Pulmonary artery endothelial cell (primary cell): ENCODE data around the gene PAPPA2. TPM values are rescaled to one million over a fixed set of nuclear protein-coding genes. Genes with fewer than 3 reads are reported as not detected.

Source experiments
- DNase-seq: peaks from one replicate; pipeline ENCODE4 v3.0.0-alpha.2; 2011; ENCODE audit warnings: low read depth, low spot score
- total RNA-seq: library from RNA; depleted of rRNA; stranded (reverse); fragments of >200 nt; gene quantifications from 2 replicates; pipeline ENCODE4 v1.2.3, GENCODE V29; 2014

Gene PAPPA2
- total RNA-seq, 1 donor from 2014 or later, result 0.40 TPM

DNA sequence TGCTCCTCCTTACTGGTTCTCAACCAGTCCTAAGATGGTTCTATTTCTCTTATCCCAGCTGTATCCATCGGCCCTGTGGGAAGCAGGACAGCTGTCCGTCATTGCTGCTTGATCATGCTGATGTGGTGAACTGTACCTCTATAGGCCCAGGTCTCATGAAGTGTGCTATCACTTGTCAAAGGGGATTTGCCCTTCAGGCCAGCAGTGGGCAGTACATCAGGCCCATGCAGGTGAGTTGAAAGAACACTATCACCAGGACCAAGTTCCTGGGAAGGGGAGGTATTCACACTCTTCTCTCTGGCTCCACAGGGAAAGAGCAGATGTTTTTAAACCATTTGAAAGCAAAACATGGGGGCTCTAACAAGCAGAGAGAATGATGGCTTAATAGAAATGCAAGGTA is 302.6 kb downstream of the PAPPA2 start:
- no peak for DNase-seq

DNA sequence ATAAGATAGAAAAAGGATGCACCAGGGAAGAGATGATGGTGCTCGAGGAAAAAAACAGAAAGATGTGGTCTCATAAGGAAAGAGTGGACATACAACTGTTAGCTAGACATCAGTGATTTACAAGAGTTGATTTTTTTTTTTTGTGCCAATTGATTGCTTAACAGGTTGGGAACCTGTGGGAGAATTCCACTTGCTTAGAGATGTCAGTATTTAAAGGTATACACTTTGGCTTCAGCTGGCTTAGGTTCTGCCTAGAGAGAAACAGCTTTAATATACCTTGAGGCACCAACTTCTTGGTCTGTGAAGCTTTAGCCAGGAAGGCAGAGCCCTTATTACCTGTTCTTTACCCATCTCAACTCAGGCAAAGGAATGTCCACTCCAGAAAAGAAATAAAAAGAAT is 303.8 kb downstream of the PAPPA2 start:
- no peak for DNase-seq

DNA sequence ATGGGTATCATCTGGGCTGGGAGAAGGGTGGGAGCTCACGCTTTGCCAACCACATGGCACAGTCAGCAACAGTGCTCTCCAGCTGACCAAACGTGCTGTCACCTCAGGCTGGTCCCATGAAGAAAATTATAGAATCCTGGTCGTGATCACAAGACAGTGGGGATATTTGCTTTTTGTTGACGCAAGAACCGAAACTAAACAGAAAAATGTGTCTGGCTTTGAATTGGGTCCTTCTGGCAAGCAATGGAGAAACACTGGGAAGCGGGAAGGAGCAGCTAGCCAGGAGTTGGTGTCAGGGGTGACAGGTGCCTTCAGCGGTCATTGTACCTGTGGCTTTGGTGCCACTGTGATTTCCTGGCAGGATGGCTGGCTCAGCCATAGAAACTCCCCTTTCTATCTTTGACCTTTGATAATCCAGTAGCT is 304.8 kb downstream of the PAPPA2 start:
- no peak for DNase-seq

DNA sequence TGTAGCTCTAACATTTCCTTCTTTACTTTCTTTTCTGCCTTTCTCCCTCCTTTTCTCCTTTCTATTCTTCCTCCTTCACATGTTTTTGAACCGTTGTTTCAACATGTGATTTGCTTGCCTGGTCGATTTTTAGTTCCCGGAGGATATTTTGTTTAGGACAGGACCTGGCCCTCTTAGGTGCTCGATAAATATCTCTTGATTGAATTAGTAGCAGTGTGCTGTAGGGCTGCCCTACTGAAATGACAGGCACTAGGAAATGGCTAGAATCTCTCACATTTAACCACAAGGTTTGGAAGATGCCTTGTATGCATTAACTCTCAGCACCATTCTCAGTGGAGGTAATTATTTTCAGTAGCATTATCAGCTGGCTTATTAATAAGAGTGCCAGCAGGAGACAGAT is 305.6 kb downstream of the PAPPA2 start:
- DNase-seq, result no peak

DNA sequence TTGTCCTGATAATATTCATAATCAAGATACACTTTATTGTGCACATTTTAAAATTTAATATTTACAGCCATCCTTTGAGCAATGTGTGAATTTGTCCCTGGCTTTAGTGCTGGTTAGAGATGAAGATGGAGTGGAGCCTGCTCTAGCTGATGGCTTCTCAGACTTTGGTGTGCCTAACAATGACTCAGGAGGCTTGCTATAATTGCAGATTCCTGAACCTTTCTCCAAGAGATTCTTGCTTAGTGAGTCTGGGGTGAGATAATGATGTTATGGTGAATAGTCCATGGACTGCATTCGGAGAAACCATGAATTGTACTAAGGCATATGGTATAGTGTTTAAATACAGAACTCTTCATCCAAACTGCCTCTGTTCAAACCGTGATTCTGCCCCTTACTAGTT is 307.1 kb downstream of the PAPPA2 start:
- DNase-seq, result no peak

DNA sequence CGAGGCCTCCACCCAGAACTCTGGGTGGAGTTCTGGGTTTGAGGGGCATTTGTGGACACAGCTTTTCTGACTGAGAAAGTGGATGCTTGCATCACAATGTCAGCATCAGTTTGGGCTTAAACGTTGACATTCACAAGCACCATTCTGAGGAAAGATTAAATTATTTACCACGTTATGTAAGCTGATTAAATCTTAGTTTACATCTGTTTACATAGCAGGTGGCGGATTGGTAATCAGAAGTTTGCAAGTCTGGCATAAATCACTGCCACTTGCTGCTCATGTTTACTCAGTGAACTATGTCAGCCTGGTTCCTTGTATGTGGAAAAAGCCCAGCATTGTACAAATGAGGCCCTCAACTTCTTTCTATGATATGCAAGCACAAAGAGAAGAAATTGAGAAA is 310.1 kb downstream of the PAPPA2 start:
- no peak for DNase-seq

DNA sequence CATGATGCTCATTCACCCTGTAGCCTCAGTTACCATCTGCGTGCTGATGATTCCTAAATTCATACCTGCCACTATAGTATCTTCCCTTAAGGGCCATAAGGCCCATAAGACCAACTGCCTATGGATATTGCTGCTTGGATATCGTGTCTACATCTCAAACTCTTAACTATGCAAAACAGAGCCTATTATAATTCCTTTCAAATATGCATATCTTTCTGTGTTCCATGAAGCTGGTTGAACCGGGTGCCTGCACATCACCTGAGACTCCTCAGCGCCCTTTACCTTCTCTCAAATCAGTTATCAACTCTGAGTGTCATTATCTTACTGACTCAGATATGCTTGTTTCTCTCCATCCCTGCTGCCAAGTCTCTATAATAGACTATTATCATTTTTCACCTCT is 311.2 kb downstream of the PAPPA2 start:
- DNase-seq, result no peak

DNA sequence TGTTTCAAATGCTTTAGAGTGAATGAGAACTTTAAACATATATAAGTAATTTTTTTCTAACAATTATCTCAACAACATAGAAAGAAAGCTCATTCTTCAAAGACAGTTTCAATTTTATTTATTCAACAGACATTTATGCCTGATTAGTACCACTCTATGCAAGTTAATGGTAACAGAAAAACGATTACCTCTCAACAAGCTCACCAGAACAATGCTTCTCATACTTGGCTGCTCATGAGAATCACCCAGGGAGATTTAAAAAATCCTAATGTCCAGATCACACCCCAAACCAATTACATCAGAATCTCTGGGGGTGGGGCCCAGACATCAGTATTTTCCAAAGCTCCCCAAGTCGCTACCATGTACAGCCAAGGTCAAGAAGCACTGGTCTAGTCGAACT is 312.4 kb downstream of the PAPPA2 start:
- no peak for DNase-seq

DNA sequence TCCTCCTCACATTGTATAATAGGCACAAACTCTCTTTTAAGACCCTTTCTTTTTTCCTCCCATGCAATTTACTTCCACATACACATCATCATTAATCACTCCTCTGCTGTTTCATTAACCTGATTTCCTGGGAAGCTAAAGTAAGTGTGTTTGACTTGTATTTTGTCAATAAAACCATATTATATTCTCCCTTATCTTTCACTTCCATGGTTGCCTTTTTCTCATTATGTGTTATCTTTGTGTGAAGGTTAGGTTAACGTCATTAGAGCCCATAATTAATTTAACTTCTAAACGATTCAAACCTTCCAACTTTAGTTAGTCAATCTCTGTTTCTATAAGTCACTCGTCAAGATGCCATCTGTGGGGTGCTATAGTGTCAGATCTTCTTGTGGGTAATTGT is 313.0 kb downstream of the PAPPA2 start:
- DNase-seq, result no peak

DNA sequence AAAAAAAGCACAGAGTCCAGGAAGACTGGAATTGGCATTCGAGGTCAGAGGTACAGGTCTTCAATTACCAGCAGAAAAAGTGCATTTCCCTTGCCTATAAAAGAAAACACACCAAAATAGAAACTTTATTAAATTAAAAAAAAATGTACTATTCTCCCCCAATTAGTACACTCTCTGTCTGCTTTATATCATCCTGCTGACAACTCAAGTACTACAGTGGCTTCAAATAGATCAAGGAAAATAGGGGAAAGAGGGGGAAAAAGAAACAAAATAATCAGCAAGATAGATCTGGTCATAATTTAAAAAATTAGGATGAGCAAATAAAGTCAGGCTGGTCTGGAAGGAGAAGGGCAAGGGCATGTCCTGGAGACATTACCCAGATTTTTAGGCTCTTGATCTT is 315.1 kb downstream of the PAPPA2 start:
- no peak for DNase-seq

DNA sequence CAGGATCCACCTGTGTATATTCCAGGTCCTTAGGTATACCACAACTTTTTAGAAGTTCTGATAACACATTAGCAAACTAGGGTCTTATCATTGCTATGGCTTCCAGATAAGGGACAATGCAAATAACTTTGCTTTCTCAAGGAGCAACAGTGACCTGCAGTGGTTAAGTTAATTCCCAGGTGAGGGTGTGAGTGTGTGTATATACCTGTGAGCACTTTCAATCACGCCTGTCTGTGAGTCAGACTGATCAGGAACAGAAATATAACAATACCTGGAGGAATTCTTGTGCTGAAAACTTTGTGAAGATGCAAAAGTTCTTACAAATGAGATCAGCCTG is 317.0 kb downstream of the PAPPA2 start:
- DNase-seq, result no peak

DNA sequence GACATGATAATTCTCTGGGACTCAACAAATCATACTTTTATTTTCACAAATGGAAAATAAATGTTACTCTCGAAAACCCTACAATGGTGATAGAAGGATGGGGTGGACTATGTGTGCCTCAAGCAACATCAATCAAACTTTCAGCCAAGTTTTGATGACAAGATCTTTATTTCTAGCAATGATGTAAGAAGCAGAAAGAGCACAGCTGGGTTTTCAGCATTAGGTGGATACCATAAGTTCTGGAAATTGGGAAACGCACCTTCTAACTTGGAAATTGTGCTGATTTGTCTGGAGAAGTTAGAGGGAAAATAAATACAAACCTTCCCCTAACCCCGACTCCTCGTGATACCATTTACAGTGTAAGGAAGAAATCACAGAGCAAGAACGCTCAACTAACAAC is 320.3 kb downstream of the PAPPA2 start:
- DNase-seq, result no peak

DNA sequence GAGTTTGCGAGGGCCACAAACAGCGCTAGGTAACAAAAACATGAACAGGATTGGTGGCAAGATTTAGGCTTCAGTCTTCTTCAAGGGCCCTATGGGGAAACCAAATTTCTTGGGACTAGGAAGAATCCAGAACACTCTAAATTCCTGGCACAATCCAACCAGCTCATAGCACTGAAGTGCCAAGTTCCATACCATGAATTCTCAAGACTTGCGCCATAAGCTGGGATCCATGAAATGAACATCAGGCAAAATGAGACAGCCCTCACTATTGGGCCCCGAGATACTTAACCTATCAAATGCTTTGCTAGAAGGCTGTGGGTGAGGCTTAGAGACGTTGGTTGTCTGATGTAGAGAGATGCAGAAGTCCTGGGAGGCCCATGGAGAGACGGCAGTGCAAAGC is 322.1 kb downstream of the PAPPA2 start:
- DNase-seq, result no peak

DNA sequence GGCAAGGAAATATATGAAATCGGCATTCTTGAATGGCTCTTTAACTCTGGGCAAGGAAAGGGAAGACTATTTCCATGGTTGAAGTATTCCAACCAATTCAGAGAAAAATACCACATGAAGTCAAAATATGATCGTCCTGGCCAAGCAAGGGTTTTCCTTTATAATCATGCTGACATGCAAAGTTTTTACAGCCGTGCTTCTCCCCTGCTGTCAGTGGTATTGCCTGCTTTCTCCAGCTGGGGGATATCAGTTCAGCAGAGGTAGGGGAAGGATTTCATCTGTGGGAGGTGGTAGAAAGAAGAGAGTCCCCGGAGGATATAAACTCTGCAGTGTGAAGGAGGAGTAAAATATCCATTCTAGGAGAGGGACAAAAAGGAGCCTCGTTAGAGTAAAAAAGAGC is 322.8 kb downstream of the PAPPA2 start:
- no peak for DNase-seq

DNA sequence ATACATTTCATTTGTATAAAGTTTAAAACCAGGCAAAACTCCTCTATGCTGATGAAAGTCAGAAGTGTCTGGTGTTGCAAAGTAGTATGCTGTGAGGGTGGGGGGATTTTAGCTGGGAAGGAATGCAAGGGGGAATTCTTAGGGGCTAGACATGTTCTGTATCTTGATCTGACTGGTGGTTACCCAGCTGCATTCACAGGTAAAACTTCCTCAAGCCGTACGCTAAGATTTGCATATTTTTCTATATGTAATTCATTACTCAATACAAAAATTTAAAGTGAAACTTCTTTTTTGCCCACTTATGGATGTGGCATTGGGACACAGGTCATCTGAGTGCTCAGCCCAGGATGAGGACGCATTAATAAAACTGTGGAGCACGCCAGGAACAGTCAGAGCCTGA is 323.3 kb downstream of the PAPPA2 start:
- no peak for DNase-seq

DNA sequence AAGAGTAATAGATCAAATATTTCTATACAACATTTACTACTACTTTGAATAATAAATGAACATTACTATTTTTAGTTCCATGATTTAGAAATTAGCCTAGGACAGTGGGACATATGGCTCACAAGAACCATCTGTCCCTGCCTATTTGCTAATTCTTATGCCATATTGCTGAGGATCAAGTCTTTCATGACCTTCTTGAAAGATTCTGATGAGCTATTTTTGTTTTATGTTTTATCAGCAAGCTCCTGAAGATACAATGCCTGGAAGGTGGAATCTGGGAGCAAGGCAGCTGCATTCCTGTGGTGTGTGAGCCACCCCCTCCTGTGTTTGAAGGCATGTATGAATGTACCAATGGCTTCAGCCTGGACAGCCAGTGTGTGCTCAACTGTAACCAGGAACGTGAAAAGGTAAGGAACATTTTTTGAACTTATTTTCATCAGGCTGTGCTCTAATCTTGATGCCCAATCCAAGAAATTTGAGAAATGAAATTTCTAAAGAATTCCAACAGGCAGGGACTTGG is 326.7 kb downstream of the PAPPA2 start:
- no peak for DNase-seq

DNA sequence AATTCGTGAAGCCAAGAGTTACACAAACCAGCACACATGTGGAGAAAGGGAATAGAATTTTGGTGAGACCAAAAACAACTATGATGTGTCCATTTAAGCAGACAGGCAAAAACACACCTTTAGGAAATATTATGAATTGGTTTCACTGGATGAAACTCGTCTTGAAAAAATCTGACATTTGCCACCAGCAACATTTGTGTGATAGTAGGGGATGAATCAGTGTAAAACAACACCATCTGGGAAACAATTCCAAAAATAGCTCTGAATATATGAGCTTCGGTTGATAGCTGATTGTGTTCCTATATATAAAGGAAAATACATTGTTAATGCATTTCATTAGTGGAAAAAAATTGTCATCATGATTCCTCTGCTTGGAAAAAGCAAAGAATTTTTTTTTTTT is 327.8 kb downstream of the PAPPA2 start:
- no peak for DNase-seq

DNA sequence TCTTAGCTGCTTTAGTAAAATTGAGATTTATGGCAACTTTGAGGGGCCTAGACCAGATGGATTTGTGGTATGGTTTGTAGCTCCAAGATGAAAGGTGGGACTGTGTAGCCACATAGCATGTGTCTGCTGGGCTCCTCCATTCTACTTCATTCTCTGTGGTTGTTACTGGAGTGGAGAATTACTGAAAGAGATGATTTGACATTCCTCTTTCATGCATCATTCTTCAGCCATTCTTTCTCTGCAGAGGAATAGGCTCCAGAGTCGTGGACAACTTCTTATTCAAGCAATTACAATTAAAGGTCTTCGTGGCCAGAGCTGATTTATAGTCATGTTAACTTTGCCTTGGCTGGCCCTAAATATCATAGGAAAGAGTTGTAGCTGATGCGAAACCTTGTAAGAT is 328.9 kb downstream of the PAPPA2 start:
- no peak for DNase-seq

DNA sequence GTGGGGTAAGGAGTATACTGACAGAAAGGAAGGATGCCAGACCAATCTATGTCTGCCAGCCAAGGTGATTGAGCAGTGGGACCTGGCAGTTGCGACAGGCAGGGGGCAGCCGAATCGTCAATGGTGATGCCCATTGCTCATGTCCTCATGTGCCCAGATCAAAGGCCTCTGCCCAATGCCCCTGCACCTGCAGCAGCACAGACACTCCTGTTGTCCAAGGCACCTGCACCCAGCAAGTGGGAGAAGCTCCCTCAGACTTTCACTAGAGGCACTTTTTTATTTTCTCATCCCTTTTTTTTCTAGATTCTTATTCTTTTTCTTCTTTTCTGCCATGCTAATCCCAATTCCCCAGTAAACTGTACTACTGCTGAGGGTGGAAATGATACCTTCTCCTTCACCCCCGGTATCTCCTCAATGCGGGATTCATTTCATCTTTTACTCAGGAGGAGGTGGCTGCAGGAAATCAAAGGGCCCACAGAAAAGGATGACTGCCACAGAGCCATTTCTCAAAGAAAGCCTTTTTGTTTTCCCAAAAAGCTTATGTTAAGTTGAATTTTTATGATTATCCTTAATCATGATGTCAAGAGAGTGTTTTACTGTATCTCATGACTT is 332.0 kb downstream of the PAPPA2 start:
- DNase-seq, result no peak

DNA sequence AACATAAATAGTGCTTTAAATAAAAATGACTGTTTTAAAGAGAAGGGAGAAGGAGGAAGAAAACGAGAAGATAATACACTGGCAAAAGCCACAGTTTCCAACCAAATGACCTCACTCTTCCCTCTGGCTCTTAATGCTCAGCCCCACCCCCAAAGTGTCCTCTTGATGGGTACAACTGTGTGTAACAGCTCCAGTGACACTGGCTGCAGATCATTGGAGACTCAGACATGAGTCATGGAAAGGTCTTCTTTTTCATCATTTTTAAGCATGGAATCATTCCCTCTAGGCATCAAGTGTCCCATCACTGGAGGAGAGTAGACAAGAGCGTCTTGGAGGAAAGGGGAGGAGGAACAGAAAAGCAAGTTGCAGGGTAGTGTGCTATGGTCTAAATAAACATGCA is 333.0 kb downstream of the PAPPA2 start:
- no peak for DNase-seq

DNA sequence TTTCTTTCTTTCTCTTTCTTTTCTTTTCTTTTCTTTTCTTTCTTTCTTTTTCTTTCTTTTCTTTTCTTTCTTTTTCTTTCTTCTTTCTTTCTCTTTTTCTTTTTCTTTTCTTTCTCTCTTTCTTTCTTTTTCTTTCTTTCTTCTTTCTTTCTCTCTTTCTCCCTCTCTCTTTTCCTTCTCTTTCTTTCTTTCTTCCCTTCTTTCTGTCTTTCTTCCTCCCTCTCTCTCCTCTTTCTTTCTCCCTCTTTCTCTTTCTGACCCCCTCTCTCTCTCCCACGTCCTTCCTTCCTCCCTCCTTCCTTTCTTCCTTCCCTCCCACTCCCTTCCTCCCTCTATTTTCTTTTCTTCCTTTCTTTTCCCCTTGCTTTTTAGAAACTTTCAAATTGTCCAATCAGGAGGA is 333.6 kb downstream of the PAPPA2 start:
- DNase-seq, result no peak

DNA sequence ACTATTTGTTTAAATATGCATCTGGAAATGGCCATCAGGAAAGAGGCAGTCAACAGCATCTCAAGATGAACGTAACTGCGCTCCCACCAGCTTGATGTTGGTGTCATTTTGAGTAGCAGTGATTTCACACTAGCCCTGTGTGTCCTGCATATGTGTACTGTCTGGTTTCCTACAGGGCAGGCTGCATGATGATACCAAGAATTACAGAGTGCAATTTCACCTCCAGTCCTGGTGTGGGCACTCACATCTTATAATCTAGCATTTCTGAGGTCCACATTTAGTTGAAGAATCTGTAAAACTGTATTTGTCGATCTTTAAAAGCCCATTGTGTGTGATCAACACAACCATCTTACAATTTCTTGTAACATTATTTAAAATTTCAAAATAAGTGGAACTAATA is 336.4 kb downstream of the PAPPA2 start:
- no peak for DNase-seq

DNA sequence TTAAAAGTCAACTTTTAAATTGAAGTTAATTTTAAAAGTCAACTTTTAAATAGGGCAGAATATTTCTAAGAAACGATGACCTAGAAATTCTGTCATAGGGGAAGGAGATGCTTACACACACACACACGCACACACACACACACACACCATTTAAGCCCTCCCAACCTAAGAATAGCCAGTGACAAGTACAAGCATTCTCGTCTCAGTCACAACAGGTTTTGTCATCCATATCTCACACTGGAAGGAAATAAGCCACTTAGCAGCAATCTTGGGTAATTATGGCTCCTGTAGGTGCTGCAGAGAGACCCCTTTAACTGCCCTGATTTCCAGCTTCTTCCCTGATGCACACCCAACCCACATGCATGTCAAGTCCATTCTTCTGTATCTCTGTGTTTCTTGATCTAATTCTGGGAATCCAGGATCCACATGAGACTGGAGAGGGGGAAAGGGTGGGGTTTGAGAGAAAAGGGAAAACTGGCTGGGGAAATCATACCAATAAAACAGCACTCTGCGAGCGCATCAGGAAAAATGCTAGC is 338.1 kb downstream of the PAPPA2 start:
- no peak for DNase-seq

DNA sequence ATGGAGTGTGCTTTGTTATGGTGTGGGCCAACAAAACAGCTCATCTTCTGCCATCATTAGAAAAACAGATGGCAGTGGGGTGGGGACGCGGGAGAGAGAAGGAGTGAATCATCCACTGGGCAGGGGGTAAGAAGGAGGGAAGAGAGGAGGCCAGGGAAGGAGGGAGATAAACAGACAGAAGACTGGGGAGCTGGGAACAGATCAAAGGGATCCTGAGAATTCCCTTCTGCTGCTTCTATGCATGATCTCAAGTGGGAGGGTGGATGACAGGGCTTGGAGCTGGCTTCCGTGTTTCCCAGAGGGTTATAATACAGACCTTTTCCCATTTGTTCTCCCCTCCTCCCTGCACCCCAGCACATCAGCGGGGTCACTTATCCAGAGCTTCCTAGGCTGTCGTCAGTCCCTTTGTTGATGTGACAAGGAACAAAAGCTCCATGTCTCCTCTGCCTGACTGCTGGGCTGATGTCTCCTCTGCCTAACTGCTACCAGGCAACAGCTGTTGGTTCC is 338.6 kb downstream of the PAPPA2 start:
- no peak for DNase-seq
